Dendritic cell treated with granulocyte-macrophage colony-stimulating factor and Interleukin-4, amounts not matched to agents 40 ng/mL and 50 ng/mL, for 4 days (primary cell): ENCODE results near the gene NCR3LG1.

Experiments
- H3K27ac Mint-ChIP-seq: one replicate; pipeline ENCODE4 v1.8.0; 2022; ENCODE audit warnings: mild to moderate bottlenecking, mixed read lengths
- H3K27me3 Mint-ChIP-seq: one replicate; pipeline ENCODE4 v1.8.0; 2022; ENCODE audit warnings: mild to moderate bottlenecking, mixed read lengths
- H3K36me3 Mint-ChIP-seq: one replicate; pipeline ENCODE4 v1.8.0; 2022; ENCODE audit warnings: low read depth, mixed read lengths
- H3K4me1 Mint-ChIP-seq: one replicate; pipeline ENCODE4 v1.8.0; 2022; ENCODE audit warnings: low read depth, mixed read lengths
- H3K4me3 Mint-ChIP-seq: one replicate; pipeline ENCODE4 v1.8.0; 2022; ENCODE audit warnings: mild to moderate bottlenecking, moderate library complexity, mixed read lengths
- H3K9me3 Mint-ChIP-seq: one replicate; pipeline ENCODE4 v1.8.0; 2022; ENCODE audit warnings: mixed read lengths
- intact Hi-C: fragments of 100-400 bp; cut with micrococcal nuclease; formaldehyde crosslinking; loops from one replicate; pipeline ENCODE4 v1.15.0; 2022

NCR3LG1 gene

DNA sequence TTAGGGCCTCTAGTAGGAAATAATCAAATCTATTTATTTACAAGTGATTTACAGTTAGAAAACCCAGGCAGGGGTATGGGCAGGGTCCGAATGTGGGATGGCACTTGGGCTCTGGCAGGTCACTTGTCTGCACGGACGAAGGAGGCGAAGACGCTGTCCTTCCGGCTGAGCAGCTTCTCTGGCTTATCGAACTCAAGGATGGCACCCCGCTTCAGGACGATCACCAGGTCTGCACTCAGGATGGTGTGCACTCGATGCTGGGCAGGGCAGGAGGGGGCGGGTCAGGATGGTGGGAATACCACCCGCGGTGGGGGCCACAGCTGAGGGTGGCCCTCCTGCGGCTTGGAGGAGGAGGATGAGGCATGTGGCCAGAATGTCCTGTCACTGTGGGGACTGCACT lies 41.3 kb downstream of the NCR3LG1 start:
- no peaks in the 10 kb centered on the region for H3K36me3 Mint-ChIP-seq
- no peak overlapping the region for H3K27ac Mint-ChIP-seq
- intact Hi-C loops = no loop called here
- peaks cover 40% of the 10 kb centered on the region for H3K4me1 Mint-ChIP-seq
- no peaks in the 10 kb centered on the region for H3K9me3 Mint-ChIP-seq
- peaks cover 23% of the 10 kb centered on the region for H3K27me3 Mint-ChIP-seq
- no peak overlapping the region for H3K4me3 Mint-ChIP-seq

DNA sequence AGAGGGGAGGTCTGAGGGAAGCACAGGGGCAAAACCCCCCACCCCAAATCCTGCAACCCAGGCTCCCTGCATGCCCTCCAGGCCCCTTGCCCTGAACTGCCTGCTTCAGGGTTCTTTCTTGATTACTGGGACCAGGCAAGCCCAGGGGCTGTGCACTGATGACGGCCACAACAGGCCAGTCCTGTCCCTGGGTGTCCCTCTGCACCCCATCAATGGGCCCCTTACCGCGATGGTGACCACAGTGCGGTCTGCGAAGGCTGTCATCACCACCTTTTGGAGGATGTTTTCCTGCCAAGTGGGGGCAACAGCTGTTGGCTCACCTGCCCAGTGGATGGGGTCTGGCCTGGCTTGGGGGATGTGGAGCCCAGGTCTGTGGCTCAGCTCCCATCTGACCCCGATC lies 41.9 kb downstream of the NCR3LG1 start:
- intact Hi-C loops = no loop called here
- Mint-ChIP-seq H3K4me1 (peaks cover 34% of the 10 kb centered on the region), H3K36me3 (no peaks in the 10 kb centered on the region), H3K27ac (no peak overlapping the region), H3K4me3 (no peak overlapping the region), H3K27me3 (peaks cover 17% of the 10 kb centered on the region), H3K9me3 (no peaks in the 10 kb centered on the region)

DNA sequence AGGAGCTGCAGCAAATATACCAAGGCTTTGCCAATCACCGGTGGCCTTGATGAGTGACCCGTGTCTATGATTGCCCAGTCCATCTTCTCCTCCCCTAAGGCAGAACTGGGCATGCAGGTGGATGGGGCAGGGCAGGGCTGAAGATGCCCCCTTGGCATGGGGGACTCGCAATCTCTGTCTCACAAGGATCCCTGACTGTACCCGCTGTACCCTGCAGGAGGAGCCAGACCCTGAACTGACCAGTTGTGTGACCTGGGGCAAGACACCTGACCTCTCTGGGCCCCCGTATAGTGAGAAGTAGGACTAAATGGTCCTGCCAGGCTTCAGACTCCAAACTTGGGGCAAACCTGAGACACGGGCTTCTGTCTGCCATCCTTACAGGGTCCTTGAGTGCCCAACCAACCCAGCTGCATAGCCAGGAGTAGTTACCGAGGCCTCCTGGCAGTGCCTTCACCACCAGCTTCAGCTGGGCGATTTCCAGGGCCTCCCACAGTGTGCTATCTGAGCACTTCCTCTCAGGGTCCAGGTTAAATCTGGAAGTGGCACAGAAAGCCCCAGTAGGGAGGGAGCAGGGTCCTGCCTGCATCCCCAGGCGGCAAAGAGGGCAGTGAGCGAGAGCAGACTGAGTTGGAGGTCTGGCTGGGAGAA lies 43.3 kb downstream of the NCR3LG1 start:
- intact Hi-C loops = no loop called here
- Mint-ChIP-seq H3K27me3 (peaks cover 11% of the 10 kb centered on the region), H3K4me1 (peaks cover 25% of the 10 kb centered on the region), H3K36me3 (no peaks in the 10 kb centered on the region), H3K9me3 (no peaks in the 10 kb centered on the region), H3K4me3 (no peak overlapping the region), H3K27ac (no peak overlapping the region)

DNA sequence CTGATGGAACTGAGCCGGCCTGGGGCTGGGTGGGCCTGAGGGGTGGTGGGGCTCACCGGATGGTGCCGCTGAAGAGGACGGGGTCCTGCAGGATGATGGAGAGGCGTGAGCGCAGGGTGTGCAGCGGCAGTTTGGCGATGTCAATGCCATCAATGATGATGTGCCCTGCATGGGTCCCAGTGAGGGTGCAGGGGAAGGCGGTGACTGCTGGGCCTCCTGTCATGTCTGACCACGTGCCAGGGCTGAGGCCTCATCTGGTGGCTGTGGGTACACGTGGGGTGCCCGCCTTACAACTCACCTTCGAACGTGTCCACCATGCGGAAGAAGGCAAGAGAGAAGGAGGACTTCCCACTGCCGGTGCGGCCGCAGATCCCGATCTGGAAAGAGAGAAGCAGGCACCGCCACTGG lies 44.0 kb downstream of the NCR3LG1 start:
- Mint-ChIP-seq H3K4me1 (peaks cover 25% of the 10 kb centered on the region), H3K36me3 (no peaks in the 10 kb centered on the region), H3K4me3 (no peak overlapping the region), H3K9me3 (no peaks in the 10 kb centered on the region), H3K27ac (no peak overlapping the region), H3K27me3 (peaks cover 7% of the 10 kb centered on the region)
- intact Hi-C loops = no loop called here

DNA sequence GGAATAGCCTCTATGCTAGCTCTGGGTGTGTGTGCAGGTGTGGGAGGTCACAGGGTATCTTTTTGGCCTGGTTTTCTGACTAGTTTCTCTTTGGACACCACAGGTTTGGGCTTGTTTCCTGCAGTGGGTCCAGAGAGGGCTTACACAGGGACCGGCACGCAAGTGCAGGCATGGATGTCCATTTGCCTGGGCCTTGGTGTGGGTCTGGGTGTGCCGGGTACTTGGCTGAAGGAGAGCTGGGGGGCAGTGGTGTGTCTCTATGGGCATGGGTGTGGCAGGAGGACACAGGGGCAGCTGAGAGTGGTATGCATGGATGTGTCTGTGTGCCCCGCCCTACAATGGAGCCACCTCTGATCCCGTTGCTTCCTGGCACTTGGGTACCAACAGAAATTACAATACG lies 44.4 kb downstream of the NCR3LG1 start:
- Mint-ChIP-seq H3K4me1 (peaks cover 25% of the 10 kb centered on the region), H3K36me3 (no peaks in the 10 kb centered on the region), H3K9me3 (no peaks in the 10 kb centered on the region), H3K27me3 (peaks cover 7% of the 10 kb centered on the region), H3K4me3 (no peak overlapping the region), H3K27ac (no peak overlapping the region)
- intact Hi-C loops = no loop called here

- H3K27me3 Mint-ChIP-seq = peaks cover 3% of the 10 kb centered on the region
- H3K27ac Mint-ChIP-seq = peak overlapping the region; percentile 14
- intact Hi-C loops = no loop called here
- H3K4me1 Mint-ChIP-seq = peaks cover 22% of the 10 kb centered on the region
- H3K36me3 Mint-ChIP-seq = no peaks in the 10 kb centered on the region
- no peaks in the 10 kb centered on the region for H3K9me3 Mint-ChIP-seq
- H3K4me3 Mint-ChIP-seq = no peak overlapping the region
Observed at GRCh38 chr11:17396598-17397310, 45.2 kb downstream of the NCR3LG1 start.

DNA sequence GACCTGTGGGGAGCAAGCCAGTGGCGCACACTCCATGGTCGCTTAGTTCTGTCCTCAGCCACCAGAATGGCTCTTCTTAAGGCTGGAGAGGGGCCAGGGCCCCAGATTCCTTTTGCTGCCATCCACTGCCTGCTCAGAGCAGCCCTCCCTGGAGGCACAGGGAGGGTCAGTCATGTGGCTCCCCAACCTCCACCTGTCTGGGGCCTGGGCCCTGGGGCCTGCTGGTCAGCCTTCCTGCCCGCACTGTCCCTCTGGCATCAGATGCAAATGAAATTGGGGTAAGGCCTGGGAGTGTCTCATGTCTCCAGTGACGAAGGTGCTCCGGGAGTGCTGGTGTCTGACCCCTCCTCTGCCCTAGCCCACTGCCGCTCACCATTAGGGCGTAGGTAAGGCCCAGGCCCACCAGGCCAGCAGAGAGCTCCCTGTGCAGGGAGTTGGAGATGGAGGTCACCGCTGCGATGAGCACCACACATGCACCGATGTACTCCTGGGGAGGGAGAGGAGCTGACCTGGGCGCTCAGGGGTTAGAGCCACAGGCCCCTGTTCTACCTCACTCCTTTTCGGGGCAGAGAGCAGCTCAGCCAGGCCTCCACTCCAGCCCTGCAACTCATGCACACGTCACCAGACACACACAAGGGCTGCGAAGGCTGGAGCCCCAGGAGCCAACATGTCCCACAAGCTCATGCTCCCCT lies 45.9 kb downstream of the NCR3LG1 start:
- no peak overlapping the region for H3K27ac Mint-ChIP-seq

DNA sequence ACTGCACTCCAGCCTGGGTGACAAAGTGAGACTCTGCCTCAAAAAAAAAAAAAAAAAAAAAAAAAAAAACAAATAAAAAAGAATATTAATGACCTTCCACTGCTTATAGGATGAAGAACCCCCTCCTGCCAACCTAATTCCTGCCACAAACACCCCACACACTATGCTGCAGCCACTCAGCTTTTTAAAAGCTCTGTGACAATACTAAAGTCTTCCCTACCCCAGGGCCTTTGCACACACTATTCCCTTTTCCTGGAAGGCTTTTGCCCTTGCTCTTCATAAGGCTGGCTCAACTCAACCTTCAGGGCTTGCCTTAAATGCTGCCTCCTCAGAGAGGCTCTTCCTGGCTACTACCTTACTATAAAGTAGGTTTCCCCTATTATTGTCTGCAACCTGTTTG lies 47.6 kb downstream of the NCR3LG1 start:
- Mint-ChIP-seq H3K36me3 (no peaks in the 10 kb centered on the region), H3K4me3 (no peak overlapping the region), H3K9me3 (no peaks in the 10 kb centered on the region), H3K27me3 (peaks cover 3% of the 10 kb centered on the region), H3K27ac (no peak overlapping the region), H3K4me1 (peaks cover 22% of the 10 kb centered on the region)
- intact Hi-C loops = no loop called here

More for the DNA sequence above, 45.9 kb downstream of the NCR3LG1 start:
- intact Hi-C loops = no loop called here
- Mint-ChIP-seq H3K4me1 (peaks cover 22% of the 10 kb centered on the region), H3K9me3 (no peaks in the 10 kb centered on the region), H3K27me3 (peaks cover 3% of the 10 kb centered on the region), H3K36me3 (no peaks in the 10 kb centered on the region), H3K4me3 (no peak overlapping the region)

DNA sequence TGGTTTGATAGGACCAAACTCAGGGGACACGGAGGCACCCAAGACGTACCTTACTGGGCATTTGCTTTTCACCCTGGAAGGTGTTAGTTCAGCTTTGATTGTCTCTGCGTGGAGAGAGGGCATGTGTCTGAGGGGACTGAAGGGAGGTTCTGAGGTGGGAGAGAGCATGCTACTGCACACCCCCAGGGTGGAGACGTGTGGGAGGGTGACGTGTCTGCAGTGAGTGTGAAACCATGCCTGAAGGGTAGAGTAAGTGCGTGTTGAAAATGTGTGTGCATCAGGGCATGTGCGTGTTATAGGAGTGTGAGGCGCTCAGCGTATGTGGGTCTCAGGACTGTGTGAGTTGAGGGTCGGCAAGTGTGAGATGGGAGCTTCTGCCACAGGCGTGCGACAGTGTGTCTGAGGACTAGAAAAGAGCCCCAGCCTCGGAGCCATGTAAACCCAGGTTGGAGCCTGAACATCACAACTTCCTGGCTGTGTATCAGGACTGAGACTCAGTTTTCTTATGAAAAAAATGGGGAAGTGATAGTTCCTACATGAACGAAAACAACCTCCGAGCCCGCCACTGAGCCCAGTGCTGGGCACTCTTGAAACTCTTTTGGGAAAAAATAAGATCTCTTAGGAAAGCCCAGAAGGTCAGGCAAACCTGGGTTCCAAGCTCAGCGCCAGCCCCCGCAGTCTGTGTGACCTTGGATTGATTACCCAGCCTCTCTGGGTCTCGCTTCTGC lies 48.6 kb downstream of the NCR3LG1 start:
- H3K4me3 Mint-ChIP-seq = no peak overlapping the region
- H3K27ac Mint-ChIP-seq = peak overlapping the region; percentile 55
- H3K9me3 Mint-ChIP-seq = no peaks in the 10 kb centered on the region
- H3K27me3 Mint-ChIP-seq = peaks cover 3% of the 10 kb centered on the region
- H3K36me3 Mint-ChIP-seq = no peaks in the 10 kb centered on the region
- H3K4me1 Mint-ChIP-seq = peaks cover 21% of the 10 kb centered on the region
- intact Hi-C loops = no loop called here

- intact Hi-C loops = no loop called here
- Mint-ChIP-seq H3K27ac (peak overlapping the region; percentile 55), H3K36me3 (no peaks in the 10 kb centered on the region), H3K27me3 (peaks cover 3% of the 10 kb centered on the region), H3K4me3 (no peak overlapping the region), H3K9me3 (no peaks in the 10 kb centered on the region), H3K4me1 (peaks cover 28% of the 10 kb centered on the region)
Observed at GRCh38 chr11:17401316-17401715, 49.7 kb downstream of the NCR3LG1 start.

DNA sequence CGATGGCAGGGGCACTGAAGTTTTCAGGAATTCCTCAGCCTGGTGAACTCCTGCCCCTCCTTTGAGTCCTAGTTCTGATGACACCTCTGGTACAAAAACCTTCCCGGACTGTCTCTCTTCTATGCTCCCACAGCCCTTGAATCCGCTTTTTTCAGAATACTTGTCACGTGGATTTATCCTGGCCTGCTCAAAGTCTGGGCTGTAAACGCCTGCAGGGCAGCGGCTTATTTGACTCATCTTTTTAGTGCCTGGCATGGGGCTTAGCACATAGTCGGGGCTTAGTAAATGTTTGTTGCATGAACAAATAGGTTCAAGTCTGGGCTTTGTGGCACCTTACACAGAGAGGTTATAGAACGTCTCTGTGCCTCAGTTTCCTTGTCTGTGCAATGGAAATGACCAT lies 50.2 kb downstream of the NCR3LG1 start:
- H3K27me3 Mint-ChIP-seq = peaks cover 3% of the 10 kb centered on the region
- H3K27ac Mint-ChIP-seq = no peak overlapping the region
- intact Hi-C loops = no loop called here
- H3K9me3 Mint-ChIP-seq = no peaks in the 10 kb centered on the region
- H3K4me3 Mint-ChIP-seq = no peak overlapping the region
- peaks cover 28% of the 10 kb centered on the region for H3K4me1 Mint-ChIP-seq
- H3K36me3 Mint-ChIP-seq = no peaks in the 10 kb centered on the region

GRCh38 chr11:17402486-17402885 lies 50.9 kb downstream of the NCR3LG1 start:
- Mint-ChIP-seq H3K27ac (no peak overlapping the region), H3K4me3 (no peak overlapping the region), H3K4me1 (peaks cover 33% of the 10 kb centered on the region), H3K9me3 (no peaks in the 10 kb centered on the region), H3K27me3 (peaks cover 3% of the 10 kb centered on the region), H3K36me3 (no peaks in the 10 kb centered on the region)
- intact Hi-C loops = no loop called here

DNA sequence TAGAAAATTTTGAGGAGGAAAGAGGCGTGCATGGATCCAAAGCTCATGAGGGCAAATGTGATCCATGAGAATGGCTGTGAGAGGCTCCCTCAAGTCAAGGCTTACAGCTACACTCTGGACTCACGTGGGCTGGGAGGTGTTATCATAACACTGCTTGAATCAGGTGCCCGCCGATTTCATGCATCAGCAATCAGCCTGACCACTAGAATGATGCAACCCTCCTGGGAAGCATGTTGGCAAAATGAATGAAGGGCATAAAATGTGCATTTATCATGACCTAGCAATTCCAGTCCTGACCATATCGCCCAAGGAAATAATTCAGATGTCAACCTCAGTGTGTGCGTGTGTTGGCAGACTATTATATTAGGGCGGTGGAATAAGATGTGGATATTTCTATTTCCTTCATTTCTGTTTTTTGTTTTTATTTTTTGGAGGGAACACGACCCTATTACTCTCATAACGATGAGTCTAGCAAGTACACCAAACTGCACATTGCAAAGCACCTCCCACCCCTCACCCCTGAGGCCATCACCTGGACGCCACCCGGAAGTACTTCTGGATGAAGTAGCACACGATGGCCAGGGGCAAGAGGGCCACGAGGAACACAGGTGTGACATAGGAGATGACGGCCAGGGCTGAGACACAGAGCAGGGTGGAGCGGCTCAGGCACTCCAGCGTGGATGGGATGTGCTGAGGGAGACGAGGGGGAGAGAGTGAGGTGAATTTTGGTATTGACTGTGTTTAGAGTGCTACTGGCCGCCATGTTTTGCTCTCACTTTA lies 52.6 kb downstream of the NCR3LG1 start:
- Mint-ChIP-seq H3K4me3 (no peak overlapping the region), H3K9me3 (no peaks in the 10 kb centered on the region), H3K27me3 (peaks cover 2% of the 10 kb centered on the region), H3K27ac (no peak overlapping the region), H3K36me3 (no peaks in the 10 kb centered on the region), H3K4me1 (peaks cover 34% of the 10 kb centered on the region)
- intact Hi-C loops = no loop called here
